GM12873 (cell line): ENCODE data around the gene TCF4.

Source experiments
- TF ChIP-seq, protein P1 (sequence below): IDR thresholded peaks from 2 replicates; pipeline ENCODE4 v1.5.1; 2012; ENCODE audit warnings: low read depth, mild to moderate bottlenecking, moderate library complexity, low read length, control low read depth; ENCODE audit not compliant: insufficient read depth; ENCODE audit errors: missing control alignments

Gene TCF4

DNA sequence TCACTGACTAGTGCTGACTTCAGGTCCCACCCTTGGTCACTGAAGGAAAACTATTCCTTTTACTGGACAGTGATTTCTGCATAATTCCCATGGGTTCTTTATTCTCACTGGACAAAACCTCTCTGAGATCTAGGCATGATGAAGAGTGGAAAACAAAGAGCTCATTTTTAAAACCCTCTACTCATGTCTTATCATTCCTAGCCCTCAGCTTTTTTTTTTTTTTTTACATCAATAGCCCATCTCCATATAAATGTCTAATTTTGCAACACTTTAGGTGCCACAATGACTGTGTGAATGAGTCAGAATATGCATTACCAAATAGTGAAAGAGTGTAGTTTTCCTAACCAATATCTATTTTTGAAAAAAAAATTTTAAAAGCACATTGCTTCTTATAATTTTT, 74.8 kb downstream of the TCF4 start:
- TF ChIP-seq, protein P1, sequence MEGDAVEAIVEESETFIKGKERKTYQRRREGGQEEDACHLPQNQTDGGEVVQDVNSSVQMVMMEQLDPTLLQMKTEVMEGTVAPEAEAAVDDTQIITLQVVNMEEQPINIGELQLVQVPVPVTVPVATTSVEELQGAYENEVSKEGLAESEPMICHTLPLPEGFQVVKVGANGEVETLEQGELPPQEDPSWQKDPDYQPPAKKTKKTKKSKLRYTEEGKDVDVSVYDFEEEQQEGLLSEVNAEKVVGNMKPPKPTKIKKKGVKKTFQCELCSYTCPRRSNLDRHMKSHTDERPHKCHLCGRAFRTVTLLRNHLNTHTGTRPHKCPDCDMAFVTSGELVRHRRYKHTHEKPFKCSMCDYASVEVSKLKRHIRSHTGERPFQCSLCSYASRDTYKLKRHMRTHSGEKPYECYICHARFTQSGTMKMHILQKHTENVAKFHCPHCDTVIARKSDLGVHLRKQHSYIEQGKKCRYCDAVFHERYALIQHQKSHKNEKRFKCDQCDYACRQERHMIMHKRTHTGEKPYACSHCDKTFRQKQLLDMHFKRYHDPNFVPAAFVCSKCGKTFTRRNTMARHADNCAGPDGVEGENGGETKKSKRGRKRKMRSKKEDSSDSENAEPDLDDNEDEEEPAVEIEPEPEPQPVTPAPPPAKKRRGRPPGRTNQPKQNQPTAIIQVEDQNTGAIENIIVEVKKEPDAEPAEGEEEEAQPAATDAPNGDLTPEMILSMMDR = no peak

DNA sequence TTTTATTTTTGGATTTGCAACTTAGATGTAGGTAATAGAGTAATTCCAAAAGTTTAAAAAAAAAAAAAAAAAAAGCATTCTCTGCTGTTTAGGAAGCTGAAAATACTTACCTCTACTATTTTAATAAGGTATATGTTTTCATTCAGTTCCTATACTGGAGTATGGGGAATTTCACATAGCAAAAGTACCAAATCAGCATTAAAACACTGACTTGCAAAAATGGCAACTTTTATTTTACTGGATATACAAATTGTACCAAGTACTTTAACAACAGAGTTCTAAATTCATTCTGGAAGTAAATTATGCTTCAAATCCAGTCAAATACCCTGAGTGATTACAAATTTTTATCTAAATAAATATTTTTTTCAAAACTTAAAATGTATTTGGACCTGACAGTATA, 76.7 kb downstream of the TCF4 start:
- TF ChIP-seq, protein P1 = no peak

- TF ChIP-seq, protein P1 = no peak
These were observed 77.2 kb downstream of the TCF4 start for GRCh38 chr18:55510809-55511208.

- TF ChIP-seq, protein P1 = no peak
These were observed 78.2 kb downstream of the TCF4 start for GRCh38 chr18:55509631-55510324.

DNA sequence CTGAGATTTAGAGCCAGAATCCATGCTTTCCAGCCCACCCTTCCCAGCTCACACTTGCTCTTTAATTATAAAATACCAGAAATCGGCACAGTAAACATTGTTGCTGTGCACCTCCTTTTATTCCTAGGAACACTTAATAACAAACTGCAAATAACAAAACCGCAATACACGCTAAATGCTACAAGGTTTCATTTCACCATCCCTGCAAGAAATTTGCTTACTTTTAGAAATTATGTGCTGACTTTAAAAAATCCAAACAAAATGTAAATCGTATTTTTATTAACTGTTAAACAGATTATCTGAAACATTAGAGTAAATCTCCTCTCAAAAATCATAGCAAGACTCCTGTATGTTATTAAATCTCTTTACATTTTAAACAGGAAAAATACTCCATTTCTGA, 79.3 kb downstream of the TCF4 start:
- TF ChIP-seq, protein P1 = no peak

- TF ChIP-seq, protein P1 = no peak
These were observed 81.9 kb downstream of the TCF4 start for GRCh38 chr18:55506074-55506473.

- TF ChIP-seq, protein P1 = no peak
These were observed 83.2 kb downstream of the TCF4 start for GRCh38 chr18:55504808-55505207.
